ENCODE results near the gene KCNMB4. TPM values are rescaled to one million over a fixed set of nuclear protein-coding genes. Genes with fewer than 3 reads are reported as not detected.

The KCNMB4 gene
- total RNA-seq, 1 experiment from 2014 or later, result 1.9 TPM

DNA sequence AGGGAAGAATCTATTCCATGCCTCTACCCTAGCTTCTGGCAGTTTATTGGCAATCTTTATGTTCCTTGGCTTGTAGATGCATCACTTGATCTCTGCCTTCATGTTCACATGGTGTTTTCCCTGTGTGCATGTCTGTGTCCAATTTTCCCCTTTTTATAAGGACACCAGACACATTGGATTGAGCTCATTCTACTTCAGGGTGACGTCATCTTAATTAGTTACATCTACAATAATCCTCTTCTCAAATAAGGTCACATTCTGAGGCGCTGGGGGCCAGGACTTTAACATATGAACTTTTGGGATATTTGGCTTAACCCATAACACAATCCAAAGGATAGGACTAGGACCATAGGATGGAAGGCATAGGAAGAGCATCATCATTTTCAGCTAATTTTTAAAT lies 101.4 kb downstream of the KCNMB4 start:
- Histone ChIP-seq H3K9me3 (ENCODE audit: low read depth, low read length, poor library complexity, severe bottlenecking) (peaks cover 17% of the 10 kb centered on the region), H3K4me1 (ENCODE audit: insufficient read depth, low read length, poor library complexity, severe bottlenecking) (no peaks in the 10 kb centered on the region), H3K4me3 (ENCODE audit: low read depth, low read length, poor library complexity, severe bottlenecking) (no peak overlapping the region), H3K36me3 (ENCODE audit: insufficient read depth, low read length, poor library complexity, severe bottlenecking) (no peaks in the 10 kb centered on the region), H3K27ac (ENCODE audit: low read depth, low read length, poor library complexity, severe bottlenecking) (no peak overlapping the region), H3K27me3 (replicated peaks; ENCODE audit: insufficient read depth, low read depth, low read length, poor library complexity) (no peaks in the 10 kb centered on the region)
- TF ChIP-seq, protein P1, sequence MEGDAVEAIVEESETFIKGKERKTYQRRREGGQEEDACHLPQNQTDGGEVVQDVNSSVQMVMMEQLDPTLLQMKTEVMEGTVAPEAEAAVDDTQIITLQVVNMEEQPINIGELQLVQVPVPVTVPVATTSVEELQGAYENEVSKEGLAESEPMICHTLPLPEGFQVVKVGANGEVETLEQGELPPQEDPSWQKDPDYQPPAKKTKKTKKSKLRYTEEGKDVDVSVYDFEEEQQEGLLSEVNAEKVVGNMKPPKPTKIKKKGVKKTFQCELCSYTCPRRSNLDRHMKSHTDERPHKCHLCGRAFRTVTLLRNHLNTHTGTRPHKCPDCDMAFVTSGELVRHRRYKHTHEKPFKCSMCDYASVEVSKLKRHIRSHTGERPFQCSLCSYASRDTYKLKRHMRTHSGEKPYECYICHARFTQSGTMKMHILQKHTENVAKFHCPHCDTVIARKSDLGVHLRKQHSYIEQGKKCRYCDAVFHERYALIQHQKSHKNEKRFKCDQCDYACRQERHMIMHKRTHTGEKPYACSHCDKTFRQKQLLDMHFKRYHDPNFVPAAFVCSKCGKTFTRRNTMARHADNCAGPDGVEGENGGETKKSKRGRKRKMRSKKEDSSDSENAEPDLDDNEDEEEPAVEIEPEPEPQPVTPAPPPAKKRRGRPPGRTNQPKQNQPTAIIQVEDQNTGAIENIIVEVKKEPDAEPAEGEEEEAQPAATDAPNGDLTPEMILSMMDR (conservative IDR thresholded peaks at IDR 0.05; ENCODE audit: low read depth, low read length), result no peak
- no peak for TF ChIP-seq EZH2 (IDR thresholded peaks at IDR 0.05; ENCODE audit: borderline replicate concordance, low read depth, low read length, poor library complexity, severe bottlenecking)
- no peak for DNase-seq (ENCODE audit: low spot score)
- CTCF ChIA-PET, result no interaction called here
- intact Hi-C loops (cut with micrococcal nuclease; ENCODE audit: unreplicated experiment), result no loop called here
- POLR2A ChIA-PET (ENCODE audit: low non-redundant PET), result no interaction called here
- BruUV-seq (replicated peaks), result no TSS peak

- DNase-seq (ENCODE audit: low spot score), result no peak
- BruUV-seq (replicated peaks), result no TSS peak
- no peak overlapping the region for H3K4me3 ChIP-seq (ENCODE audit: low read depth, low read length, poor library complexity, severe bottlenecking)
- no peaks in the 10 kb centered on the region for H3K27me3 ChIP-seq (replicated peaks; ENCODE audit: insufficient read depth, low read depth, low read length, poor library complexity)
- ChIA-PET CTCF (no interaction called here), POLR2A (ENCODE audit: low non-redundant PET) (interaction anchor here (0.6 kb wide), 1 partner anchor 79 kb away, joined by 7 read pairs; no protein-coding TSS in a partner anchor)
- intact Hi-C loops (cut with micrococcal nuclease; ENCODE audit: unreplicated experiment), result no loop called here
- H3K9me3 ChIP-seq (ENCODE audit: low read depth, low read length, poor library complexity, severe bottlenecking), result peaks cover 13% of the 10 kb centered on the region
- TF ChIP-seq, protein P1 (conservative IDR thresholded peaks at IDR 0.05; ENCODE audit: low read depth, low read length), result no peak
- TF ChIP-seq EZH2 (IDR thresholded peaks at IDR 0.05; ENCODE audit: borderline replicate concordance, low read depth, low read length, poor library complexity, severe bottlenecking), result no peak
- no peak overlapping the region for H3K27ac ChIP-seq (ENCODE audit: low read depth, low read length, poor library complexity, severe bottlenecking)
- H3K4me1 ChIP-seq (ENCODE audit: insufficient read depth, low read length, poor library complexity, severe bottlenecking), result no peaks in the 10 kb centered on the region
- H3K36me3 ChIP-seq (ENCODE audit: insufficient read depth, low read length, poor library complexity, severe bottlenecking), result no peaks in the 10 kb centered on the region
Observed at GRCh38 chr12:70467918-70468733, 102.0 kb downstream of the KCNMB4 start.

DNA sequence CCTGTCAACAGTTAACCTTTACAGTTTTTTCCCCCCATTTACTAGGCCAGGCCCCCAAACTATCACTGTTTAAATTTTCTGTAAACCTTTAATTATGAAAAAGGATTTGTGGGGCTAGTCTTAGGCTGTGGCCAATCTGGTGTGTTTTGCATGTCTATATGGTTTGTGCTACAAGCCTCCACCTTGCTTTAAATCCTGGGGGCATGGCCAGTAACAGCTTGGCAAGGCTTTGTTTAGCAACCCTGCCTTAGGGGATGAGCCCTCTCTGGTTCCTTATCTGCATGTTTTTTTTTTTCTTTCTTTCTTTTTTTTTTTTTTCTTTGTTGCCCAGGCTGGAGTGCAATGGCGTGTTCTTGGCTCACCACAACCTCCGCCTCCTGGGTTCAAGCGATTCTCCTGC lies 102.7 kb downstream of the KCNMB4 start:
- ChIA-PET CTCF (no interaction called here), POLR2A (ENCODE audit: low non-redundant PET) (interaction anchor here (0.6 kb wide), 1 partner anchor 79 kb away, joined by 7 read pairs; no protein-coding TSS in a partner anchor)
- no peak for DNase-seq (ENCODE audit: low spot score)
- Histone ChIP-seq H3K9me3 (ENCODE audit: low read depth, low read length, poor library complexity, severe bottlenecking) (peaks cover 7% of the 10 kb centered on the region), H3K4me3 (ENCODE audit: low read depth, low read length, poor library complexity, severe bottlenecking) (no peak overlapping the region), H3K36me3 (ENCODE audit: insufficient read depth, low read length, poor library complexity, severe bottlenecking) (no peaks in the 10 kb centered on the region), H3K4me1 (ENCODE audit: insufficient read depth, low read length, poor library complexity, severe bottlenecking) (no peaks in the 10 kb centered on the region), H3K27me3 (replicated peaks; ENCODE audit: insufficient read depth, low read depth, low read length, poor library complexity) (no peaks in the 10 kb centered on the region), H3K27ac (ENCODE audit: low read depth, low read length, poor library complexity, severe bottlenecking) (no peak overlapping the region)
- no peak for TF ChIP-seq EZH2 (IDR thresholded peaks at IDR 0.05; ENCODE audit: borderline replicate concordance, low read depth, low read length, poor library complexity, severe bottlenecking)
- TF ChIP-seq, protein P1 (conservative IDR thresholded peaks at IDR 0.05; ENCODE audit: low read depth, low read length), result no peak
- BruUV-seq (replicated peaks), result no TSS peak
- intact Hi-C loops (cut with micrococcal nuclease; ENCODE audit: unreplicated experiment), result no loop called here

Data from A673 (cell line).